Heart left ventricle (tissue), 16 donors: ENCODE data around the gene ADARB1. TPM values are rescaled to one million over a fixed set of nuclear protein-coding genes. Genes with fewer than 3 reads are reported as not detected.

Source experiments
- ATAC-seq, 4 donors: fragments of 200-7000 bp; cut with Tn5 transposase; one replicate each; pipeline ENCODE4 v1.9.1; 2020 to 2022; ENCODE audit warnings: moderate library complexity in 4 of 4, mild to moderate bottlenecking in 3 of 4, moderate number of reproducible peaks in 1 of 4
- DNase-seq, 5 donors: peaks; one replicate each; pipeline ENCODE4 v3.0.0-alpha.2; 2020
- H3K27ac ChIP-seq, 12 donors: fragments of 200-600 bp; sonication (generic) in 4 of 12; one replicate each; pipeline versions ENCODE4 v1.5.0 to v1.8.0; 2016 to 2022; ENCODE audit warnings: mild to moderate bottlenecking in 2 of 12
- H3K27me3 ChIP-seq, 9 donors: fragments of 200-600 bp; sonication (generic) in 2 of 9; one replicate each; pipeline versions ENCODE4 v1.5.1 to v1.8.0; 2016 to 2022; ENCODE audit warnings: mild to moderate bottlenecking in 3 of 9
- H3K36me3 ChIP-seq, 9 donors: fragments of 200-600 bp; sonication (generic) in 2 of 9; one replicate each; pipeline versions ENCODE4 v1.5.0 to v1.8.0; 2018 to 2022; ENCODE audit warnings: mild to moderate bottlenecking in 2 of 9
- H3K4me1 ChIP-seq, 12 donors: fragments of 200-600 bp; sonication (generic) in 4 of 12; one replicate each; pipeline versions ENCODE4 v1.5.0 to v1.8.0; 2016 to 2022; ENCODE audit warnings: mild to moderate bottlenecking in 3 of 12
- H3K4me3 ChIP-seq, 12 donors: fragments of 200-600 bp; sonication (generic) in 4 of 12; one replicate each; pipeline versions ENCODE4 v1.5.0 to v1.8.0; 2017 to 2022; ENCODE audit warnings: mild to moderate bottlenecking in 9 of 12, moderate library complexity in 4 of 12
- H3K9me3 ChIP-seq, 12 donors: fragments of 200-600 bp; sonication (generic) in 4 of 12; one replicate each; pipeline versions ENCODE4 v1.5.0 to v1.8.0; 2016 to 2022; ENCODE audit warnings: mild to moderate bottlenecking in 1 of 12
- POLR2A ChIP-seq, 2 donors: fragments of 450-650 bp; IDR thresholded peaks; one replicate each; pipeline ENCODE4 v1.6.1; 2017; ENCODE audit warnings: antibody characterized with exemption in 2 of 2, mild to moderate bottlenecking in 2 of 2, moderate library complexity in 2 of 2
- WGBS, 4 donors: extraction: QIAGEN DNeasy Blood & Tissue Kit in 2 of 4; methylation state at CpG; one replicate each; pipeline versions ENCODE4 v1.1.5 to v1.1.7; 2013 to 2018; 5-methylcytosine and 5-hydroxymethylcytosine counted together
- intact Hi-C, 10 donors: fragments of 100-400 bp; cut with DNase I; formaldehyde crosslinking; loops; one replicate each; pipeline versions ENCODE4 v1.11.1 to v1.14.2; 2022
- polyA plus RNA-seq, 2 donors: library from polyadenylated mRNA; stranded (reverse); fragments of 200-250 nt; gene quantifications; one replicate each; pipeline ENCODE4 v1.2.3, GENCODE V29; 2013
- total RNA-seq, 9 donors: library from RNA; depleted of rRNA in 2 of 9; stranded (reverse); fragments of >200 nt in 2 of 9; fragmentation: NEBNext Ultra II Directional in 3 of 9; extraction: Animal tissue kit (Norgen Biotek cat#: 25700) in 3 of 9; gene quantifications; one replicate each; pipeline versions ENCODE4 v1.1.0 to v1.2.4, GENCODE V29; 2016 to 2023
- TF ChIP-seq, protein P1 (sequence below), 12 donors: fragments of 200-600 bp; sonication (generic) in 4 of 12; IDR thresholded peaks; one replicate each; pipeline versions ENCODE4 v1.5.0 to v1.8.0; 2018 to 2022; ENCODE audit warnings: antibody characterized with exemption in 12 of 12, mild to moderate bottlenecking in 5 of 12
- donor health status: ischemic (EF 13 %, LVEDD 7.1; RV severe dilation, severe dysfunction).
- donor health status: healthy with polysubstance abuse.
- donor health status: DM: no; HTN: yes; CAD: no.
- donor health status: DM: no; HTN: no; CAD: no.
- donor health status: ischemic (EF 25% LVEDD 6.9; RV normal size, moderate dysfunction).
- donor health status: ischemic (EF 25% LVEDD 5.7; RV mildly dilated, moderate dysfunction).
- donor health status: healthy.
- donor health status: DM: yes; HTN: yes; CAD: no.
- donor health status: ischemic (EF 35%, LVEDD 5.7; RV mildly dilated, moderate dysfunction).
- donor health status: nonischemic (EF 11% LVEDD 7.7; RV severe dilation, severe dysfunction).
- donor health status: DM: yes; HTN: yes; CAD: no.
- donor health status: PGD.
- donor health status: ischemic (EF 29% LVEDD 5.4; RV normal size, mild dysfunction).
- donor health status: nonischemic (EF 23%, LVEDD 6.1; RV moderate dilation, normal function).

The ADARB1 gene
- total and polyA plus RNA-seq, 11 donors = 6.9 to 16.3 (median 12.0) TPM

DNA sequence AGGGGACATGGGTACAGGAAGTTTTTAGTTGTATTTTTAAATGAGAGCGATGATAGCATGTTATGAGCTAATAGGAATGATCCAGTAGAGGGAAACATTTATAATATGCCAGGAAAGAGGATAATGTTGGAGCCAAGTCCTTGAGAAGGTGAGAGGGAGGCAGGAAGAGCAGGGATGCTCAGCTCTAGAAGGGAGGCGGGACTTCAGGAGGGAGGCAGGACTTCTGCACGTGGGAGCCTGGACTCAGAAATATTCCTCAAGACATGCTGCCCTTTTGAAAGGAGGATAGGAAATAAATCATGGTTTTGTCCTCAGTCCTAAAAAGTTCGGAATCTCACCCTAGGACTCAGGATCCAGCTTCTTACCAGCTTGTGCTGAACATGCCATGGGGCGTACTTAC is 5.9 kb downstream of the ADARB1 start:
- Histone ChIP-seq H3K36me3 (peaks cover 0 to 10% (median 0%) of the 10 kb centered on the region in 9 donors), H3K4me1 (peaks cover 0 to 84% (median 26%) of the 10 kb centered on the region in 12 donors), H3K4me3 (no peak overlapping the region), H3K27ac (peak overlapping the region in 2 of 12 donors; percentile 43 to 75), H3K27me3 (peaks cover 0 to 4% (median 0%) of the 10 kb centered on the region in 9 donors), H3K9me3 (no peaks in the 10 kb centered on the region)
- ATAC-seq (peak in 1 of 4 donors; percentile 9), DNase-seq (no peak)
- WGBS, 4 donors = 72 to 76% (median 73%) methylated on average over 5 of the region's 5 CpGs
- TF ChIP-seq POLR2A (IDR thresholded peaks at IDR 0.05) = no peak
- TF ChIP-seq, protein P1, sequence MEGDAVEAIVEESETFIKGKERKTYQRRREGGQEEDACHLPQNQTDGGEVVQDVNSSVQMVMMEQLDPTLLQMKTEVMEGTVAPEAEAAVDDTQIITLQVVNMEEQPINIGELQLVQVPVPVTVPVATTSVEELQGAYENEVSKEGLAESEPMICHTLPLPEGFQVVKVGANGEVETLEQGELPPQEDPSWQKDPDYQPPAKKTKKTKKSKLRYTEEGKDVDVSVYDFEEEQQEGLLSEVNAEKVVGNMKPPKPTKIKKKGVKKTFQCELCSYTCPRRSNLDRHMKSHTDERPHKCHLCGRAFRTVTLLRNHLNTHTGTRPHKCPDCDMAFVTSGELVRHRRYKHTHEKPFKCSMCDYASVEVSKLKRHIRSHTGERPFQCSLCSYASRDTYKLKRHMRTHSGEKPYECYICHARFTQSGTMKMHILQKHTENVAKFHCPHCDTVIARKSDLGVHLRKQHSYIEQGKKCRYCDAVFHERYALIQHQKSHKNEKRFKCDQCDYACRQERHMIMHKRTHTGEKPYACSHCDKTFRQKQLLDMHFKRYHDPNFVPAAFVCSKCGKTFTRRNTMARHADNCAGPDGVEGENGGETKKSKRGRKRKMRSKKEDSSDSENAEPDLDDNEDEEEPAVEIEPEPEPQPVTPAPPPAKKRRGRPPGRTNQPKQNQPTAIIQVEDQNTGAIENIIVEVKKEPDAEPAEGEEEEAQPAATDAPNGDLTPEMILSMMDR (IDR thresholded peaks at IDR 0.05) = no peak
- intact Hi-C loops = no loop called here

DNA sequence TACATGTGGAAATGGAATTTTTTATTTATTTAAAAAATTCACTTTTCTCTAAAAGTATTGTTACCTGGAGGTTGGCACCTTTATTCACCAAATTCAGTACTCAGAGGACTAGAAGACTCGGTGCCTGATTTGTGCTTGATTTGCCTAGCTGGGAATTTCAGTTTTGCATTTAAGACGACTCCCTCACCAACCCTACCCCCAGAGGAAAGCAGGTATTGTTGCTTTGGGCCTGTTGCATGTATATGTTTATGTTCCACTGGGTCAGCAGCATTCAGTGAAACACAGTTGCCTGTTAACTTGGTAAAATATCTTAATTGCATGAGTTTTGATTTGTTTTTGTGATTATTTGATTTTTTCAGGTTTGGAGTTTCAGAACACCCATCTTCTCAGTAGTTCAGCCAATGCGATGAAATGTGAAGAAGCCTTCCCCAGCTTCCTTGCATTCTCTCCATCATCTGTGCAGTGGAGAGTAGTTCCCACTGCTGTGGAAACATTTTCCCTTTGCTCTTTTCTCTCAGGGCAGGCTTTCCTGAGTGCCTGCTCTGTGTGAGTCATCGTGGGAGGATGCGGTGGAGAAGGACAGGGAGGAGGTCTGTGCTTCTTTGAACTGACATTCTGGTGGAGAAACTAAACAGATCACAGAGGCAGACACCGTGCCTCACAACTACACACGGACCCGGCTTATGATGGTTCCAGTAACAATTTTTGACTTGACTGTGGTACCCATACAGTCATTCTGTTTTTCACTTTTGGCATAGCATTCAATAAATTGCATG is 6.4 kb downstream of the ADARB1 start:
- intact Hi-C loops = no loop called here
- no peaks in the 10 kb centered on the region for H3K9me3 ChIP-seq
- WGBS, 4 donors = 45 to 66% (median 64%) methylated on average over 8 of the region's 8 CpGs
- ATAC-seq = peak in 3 of 4 donors; percentile 38 to 86 (median 74)
- H3K27ac ChIP-seq = peak overlapping the region in 2 of 12 donors; percentile 43 to 75
- DNase-seq = no peak
- TF ChIP-seq, protein P1 (IDR thresholded peaks at IDR 0.05) = no peak
- TF ChIP-seq POLR2A (IDR thresholded peaks at IDR 0.05) = no peak
- no peaks in the 10 kb centered on the region for H3K27me3 ChIP-seq
- H3K36me3 ChIP-seq = peaks cover 0 to 10% (median 0%) of the 10 kb centered on the region in 9 donors
- H3K4me3 ChIP-seq = no peak overlapping the region
- peaks cover 0 to 84% (median 23%) of the 10 kb centered on the region in 12 donors for H3K4me1 ChIP-seq

DNA sequence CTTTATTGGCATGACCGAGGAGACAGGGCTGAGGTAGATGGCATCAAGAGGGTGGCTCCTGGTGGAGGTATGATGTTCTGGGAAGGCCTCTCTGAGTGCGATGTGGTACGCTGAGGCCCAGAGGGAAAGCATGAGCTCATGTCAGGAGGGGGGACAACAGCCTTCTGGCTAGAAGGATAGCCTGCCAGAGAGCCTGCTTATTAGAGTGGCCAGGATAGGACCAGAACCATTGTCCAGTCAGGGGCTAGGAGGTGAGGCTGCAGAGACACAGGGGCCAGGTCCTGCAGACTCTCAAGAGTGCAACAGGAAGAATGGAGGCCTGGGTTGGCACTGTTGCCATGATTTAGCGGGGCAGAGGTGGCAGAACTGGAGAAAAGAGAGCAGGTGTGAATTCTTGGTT is 7.3 kb downstream of the ADARB1 start:
- Histone ChIP-seq H3K27ac (peak overlapping the region in 2 of 12 donors; percentile 4 to 75), H3K27me3 (no peaks in the 10 kb centered on the region), H3K4me3 (no peak overlapping the region), H3K9me3 (no peaks in the 10 kb centered on the region), H3K4me1 (peaks cover 0 to 84% (median 23%) of the 10 kb centered on the region in 12 donors), H3K36me3 (peaks cover 0 to 10% (median 0%) of the 10 kb centered on the region in 9 donors)
- ATAC-seq (no peak), DNase-seq (no peak)
- intact Hi-C loops = no loop called here
- 90 to 97% (median 94%) methylated on average over 4 of the region's 4 CpGs for WGBS, 4 donors
- TF ChIP-seq POLR2A (IDR thresholded peaks at IDR 0.05) = no peak
- TF ChIP-seq, protein P1 (IDR thresholded peaks at IDR 0.05) = no peak

DNA sequence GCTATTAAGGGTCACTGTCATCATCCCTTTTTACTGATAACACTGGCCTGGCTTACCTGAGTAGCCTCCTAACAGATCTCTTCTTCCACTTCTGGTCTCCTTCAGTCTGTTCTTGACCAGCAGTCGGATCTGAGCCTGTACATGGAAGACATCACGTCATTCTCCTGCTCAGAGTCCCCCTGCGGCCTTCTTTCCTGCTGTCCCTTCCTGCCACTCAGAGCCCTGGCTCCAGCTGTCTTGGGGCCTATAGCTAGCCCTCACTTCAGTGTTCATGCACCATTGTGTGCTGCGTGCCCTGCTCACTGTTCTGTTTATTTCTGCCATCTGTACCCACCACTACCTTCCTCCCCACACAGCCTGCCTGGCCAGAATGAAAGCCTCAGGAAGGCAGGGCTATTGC is 8.4 kb downstream of the ADARB1 start:
- DNase-seq (no peak), ATAC-seq (peak in 1 of 4 donors; percentile 29)
- intact Hi-C loops = no loop called here
- Histone ChIP-seq H3K4me3 (no peak overlapping the region), H3K36me3 (peaks cover 0 to 10% (median 0%) of the 10 kb centered on the region in 9 donors), H3K27me3 (no peaks in the 10 kb centered on the region), H3K27ac (peak overlapping the region in 1 of 12 donors; percentile 75), H3K4me1 (peaks cover 0 to 89% (median 22%) of the 10 kb centered on the region in 12 donors), H3K9me3 (no peaks in the 10 kb centered on the region)
- TF ChIP-seq, protein P1 (IDR thresholded peaks at IDR 0.05) = no peak
- TF ChIP-seq POLR2A (IDR thresholded peaks at IDR 0.05) = no peak
- 53 to 70% (median 62%) methylated on average over 4 of the region's 4 CpGs for WGBS, 4 donors
